Loucy (cell line): ENCODE data around the gene RFC1.

Experiments used
- EZH2phosphoT487 ChIP-seq: fragments of 200-600 bp; IDR thresholded peaks from 2 replicates; pipeline ENCODE4 v1.6.1; 2018; ENCODE audit warnings: antibody characterized with exemption, mild to moderate bottlenecking, moderate library complexity, borderline replicate concordance
- TF ChIP-seq, protein P1 (sequence below): fragments of 200-600 bp; sonication (generic); conservative IDR thresholded peaks from 2 replicates; pipeline ENCODE4 v1.5.1; 2014; ENCODE audit warnings: mild to moderate bottlenecking, antibody characterized with exemption, low read length

DNA sequence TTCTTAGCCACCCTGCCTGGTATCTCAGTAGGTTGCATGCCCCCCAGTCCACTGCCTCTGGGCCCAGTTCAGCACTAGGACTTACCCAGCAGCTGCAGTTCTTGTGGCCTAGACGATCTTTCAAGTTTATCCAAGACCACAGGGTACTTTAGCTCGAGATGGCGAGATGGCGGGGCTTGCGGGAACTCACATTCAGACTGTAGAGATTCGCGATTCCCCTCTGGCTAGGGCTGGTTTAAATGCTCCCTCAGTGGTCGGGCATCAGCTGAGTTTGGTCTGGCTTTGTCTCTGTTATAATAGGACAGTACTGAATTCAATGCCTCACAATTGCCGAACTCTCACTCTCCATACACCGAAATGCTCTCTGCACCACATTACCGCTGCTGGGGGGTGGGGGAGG lies 18.4 kb upstream of the RFC1 start:
- TF ChIP-seq, protein P1, sequence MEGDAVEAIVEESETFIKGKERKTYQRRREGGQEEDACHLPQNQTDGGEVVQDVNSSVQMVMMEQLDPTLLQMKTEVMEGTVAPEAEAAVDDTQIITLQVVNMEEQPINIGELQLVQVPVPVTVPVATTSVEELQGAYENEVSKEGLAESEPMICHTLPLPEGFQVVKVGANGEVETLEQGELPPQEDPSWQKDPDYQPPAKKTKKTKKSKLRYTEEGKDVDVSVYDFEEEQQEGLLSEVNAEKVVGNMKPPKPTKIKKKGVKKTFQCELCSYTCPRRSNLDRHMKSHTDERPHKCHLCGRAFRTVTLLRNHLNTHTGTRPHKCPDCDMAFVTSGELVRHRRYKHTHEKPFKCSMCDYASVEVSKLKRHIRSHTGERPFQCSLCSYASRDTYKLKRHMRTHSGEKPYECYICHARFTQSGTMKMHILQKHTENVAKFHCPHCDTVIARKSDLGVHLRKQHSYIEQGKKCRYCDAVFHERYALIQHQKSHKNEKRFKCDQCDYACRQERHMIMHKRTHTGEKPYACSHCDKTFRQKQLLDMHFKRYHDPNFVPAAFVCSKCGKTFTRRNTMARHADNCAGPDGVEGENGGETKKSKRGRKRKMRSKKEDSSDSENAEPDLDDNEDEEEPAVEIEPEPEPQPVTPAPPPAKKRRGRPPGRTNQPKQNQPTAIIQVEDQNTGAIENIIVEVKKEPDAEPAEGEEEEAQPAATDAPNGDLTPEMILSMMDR = no peak
- no peak for TF ChIP-seq EZH2phosphoT487
